WI38 (cell line): ENCODE results near the gene VWF.

ENCODE experiments used
- H3K4me3 ChIP-seq: 2 replicates; pipeline ENCODE4 v1.5.1; 2011; ENCODE audit warnings: low read depth, mild to moderate bottlenecking, control low read depth, low read length
- TF ChIP-seq, protein P1 (sequence below): IDR thresholded peaks from 2 replicates; pipeline ENCODE4 v1.5.1; 2012; ENCODE audit warnings: low read depth, mild to moderate bottlenecking, control low read depth, low read length

The VWF gene

DNA sequence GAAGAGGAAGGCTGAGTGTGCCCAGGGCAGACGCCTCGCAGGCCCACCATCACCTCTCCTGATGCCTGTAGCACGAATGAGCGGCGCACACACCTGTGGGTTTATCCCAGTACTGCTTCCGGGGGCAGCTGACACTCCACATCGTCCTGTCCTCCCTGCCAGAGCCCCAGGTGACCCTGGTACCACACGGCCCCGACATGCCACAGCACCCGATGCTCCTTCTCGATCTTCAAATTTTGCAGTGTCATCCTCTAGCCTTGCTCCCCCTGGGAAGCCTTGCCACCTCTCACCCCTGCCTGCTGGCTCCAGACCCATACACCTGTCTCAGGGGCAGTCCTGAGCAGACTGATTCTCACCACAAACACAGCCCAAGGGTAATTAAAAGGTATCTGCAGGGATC, 220.0 kb downstream of the VWF start:
- TF ChIP-seq, protein P1, sequence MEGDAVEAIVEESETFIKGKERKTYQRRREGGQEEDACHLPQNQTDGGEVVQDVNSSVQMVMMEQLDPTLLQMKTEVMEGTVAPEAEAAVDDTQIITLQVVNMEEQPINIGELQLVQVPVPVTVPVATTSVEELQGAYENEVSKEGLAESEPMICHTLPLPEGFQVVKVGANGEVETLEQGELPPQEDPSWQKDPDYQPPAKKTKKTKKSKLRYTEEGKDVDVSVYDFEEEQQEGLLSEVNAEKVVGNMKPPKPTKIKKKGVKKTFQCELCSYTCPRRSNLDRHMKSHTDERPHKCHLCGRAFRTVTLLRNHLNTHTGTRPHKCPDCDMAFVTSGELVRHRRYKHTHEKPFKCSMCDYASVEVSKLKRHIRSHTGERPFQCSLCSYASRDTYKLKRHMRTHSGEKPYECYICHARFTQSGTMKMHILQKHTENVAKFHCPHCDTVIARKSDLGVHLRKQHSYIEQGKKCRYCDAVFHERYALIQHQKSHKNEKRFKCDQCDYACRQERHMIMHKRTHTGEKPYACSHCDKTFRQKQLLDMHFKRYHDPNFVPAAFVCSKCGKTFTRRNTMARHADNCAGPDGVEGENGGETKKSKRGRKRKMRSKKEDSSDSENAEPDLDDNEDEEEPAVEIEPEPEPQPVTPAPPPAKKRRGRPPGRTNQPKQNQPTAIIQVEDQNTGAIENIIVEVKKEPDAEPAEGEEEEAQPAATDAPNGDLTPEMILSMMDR: no peak
- no peak overlapping the region for H3K4me3 ChIP-seq

DNA sequence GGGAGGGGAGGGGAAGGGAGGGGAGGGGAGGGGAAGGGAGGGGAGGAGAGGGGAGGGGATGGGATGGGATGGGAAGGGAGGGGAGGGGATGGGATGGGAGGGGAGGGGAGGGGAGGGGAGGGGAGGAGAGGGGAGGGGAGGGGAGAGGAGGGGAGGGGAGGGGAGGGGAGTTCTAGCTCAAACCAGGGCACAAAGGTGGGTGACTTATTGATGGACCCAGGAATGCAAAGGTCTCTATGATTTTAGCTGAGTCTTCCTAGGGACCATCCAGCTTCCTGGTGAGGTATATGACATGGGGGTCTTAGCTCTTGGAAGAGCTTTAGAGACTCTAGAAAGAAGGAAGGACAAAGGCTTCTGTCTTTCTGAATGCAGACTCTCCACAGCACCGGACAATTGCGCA, 221.7 kb downstream of the VWF start:
- TF ChIP-seq, protein P1: no peak
- H3K4me3 ChIP-seq: no peak overlapping the region

DNA sequence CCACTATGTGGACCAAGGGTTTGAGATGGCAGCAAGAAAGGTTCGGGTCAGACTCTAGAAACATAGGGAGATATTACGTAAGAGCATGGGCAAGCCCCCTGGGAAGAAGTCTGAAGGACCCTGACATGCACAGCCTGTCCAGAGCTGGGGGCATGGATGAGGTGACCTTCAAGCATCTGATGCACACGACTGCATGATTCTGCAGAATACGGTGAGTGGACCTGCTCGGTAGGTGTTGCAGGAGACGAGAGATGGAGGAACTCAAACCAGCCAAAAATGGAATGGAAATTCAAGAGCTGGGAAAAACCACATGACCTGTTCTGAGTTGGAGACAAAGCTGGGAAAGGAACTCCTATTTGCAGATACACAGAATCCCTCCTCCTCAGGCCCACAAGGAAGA, 223.1 kb downstream of the VWF start:
- TF ChIP-seq, protein P1: no peak
- no peak overlapping the region for H3K4me3 ChIP-seq

DNA sequence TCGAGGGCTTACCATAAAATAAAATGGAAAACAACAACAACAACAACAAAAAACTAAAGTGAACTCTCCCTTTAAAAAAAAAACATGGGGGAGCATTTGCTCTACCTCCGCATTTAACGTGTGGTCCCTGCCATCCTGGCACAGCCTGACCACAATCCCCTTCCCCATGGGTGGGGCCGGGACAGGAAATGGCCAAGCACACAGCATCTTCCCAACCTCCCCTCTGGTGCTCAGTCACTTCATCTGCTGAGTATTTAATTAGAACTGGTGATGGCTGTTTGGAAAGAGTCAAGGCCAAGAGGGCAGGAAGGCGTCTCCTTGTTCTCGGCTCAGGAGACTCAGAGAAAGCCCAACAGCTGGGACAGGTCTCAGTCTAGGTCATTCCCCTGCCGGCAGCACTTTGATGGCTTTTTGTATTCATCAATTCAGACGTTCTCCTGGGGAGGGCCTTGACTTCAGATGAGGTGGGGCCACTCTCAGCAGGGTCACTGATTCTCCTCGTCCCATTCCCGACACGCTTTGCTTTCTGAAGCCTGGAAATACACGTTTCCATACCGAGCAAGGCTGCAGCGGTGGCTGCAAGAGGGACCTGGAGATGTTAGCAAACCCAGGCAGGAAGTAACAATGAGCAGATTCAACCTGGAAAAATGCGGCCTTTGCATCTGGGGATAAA, 223.8 kb downstream of the VWF start:
- no peak overlapping the region for H3K4me3 ChIP-seq
- TF ChIP-seq, protein P1: no peak

DNA sequence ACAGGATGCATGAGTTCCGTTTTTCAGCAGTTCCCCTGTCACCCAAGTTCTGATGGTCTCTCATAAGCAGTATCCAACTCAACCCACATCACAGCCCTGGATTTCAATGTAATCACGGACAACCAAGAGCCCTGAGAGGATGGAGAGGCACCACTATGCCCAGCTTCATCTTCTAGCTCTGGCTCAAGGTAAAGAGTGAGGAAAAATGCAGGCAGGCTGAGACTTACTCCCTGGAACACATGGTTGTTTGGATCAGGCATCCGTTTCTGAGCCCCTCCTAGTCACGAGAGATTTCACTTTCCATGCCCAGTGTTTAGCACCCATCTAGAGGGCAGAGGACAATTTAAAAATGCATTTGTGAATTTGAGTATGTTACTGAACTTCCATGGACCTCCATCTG, 224.4 kb downstream of the VWF start:
- no peak overlapping the region for H3K4me3 ChIP-seq
- TF ChIP-seq, protein P1: no peak

DNA sequence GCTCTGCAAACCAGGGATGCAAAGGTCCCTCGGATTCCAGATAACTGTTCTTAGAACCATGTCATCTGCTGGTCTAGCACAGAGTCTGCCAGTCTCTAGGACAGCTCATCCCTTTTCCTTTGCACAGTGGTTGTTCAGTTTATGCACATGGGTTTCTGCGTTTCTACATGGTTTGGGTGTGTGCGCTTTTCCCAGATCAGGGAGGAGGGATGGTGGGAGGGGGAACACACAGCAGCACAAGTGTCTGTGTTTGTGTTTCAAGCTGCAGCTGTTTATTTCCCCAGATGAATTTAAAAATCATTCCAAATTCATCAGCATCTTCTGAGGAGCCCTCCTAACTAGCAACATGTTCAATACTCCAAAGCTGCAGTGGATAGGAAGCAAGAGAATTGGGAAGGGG, 224.8 kb downstream of the VWF start:
- no peak overlapping the region for H3K4me3 ChIP-seq
- TF ChIP-seq, protein P1: no peak

DNA sequence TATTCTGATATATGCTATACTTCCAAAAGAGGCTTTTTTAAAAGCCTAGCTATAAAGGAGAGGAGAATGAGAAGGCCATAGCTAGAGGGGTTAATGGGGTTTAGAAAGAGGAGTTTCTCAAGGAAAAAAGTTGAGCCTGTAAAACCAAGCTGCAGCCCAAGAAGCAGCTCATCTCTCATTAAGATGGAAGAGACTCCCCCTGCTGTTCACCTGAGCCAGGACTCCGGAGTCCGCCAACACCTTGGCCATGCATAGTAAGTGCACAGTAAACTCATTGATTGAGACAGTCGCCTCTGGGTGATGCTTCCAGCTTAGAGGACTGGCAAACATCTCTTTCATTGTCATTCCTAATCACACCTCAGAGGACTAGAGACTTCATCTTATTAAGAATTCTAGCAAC, 225.6 kb downstream of the VWF start:
- no peak overlapping the region for H3K4me3 ChIP-seq
- TF ChIP-seq, protein P1: no peak
